Panc1 (cell line): ENCODE measurements around the gene TJP1. TPM values are rescaled to one million over a fixed set of nuclear protein-coding genes. Genes with fewer than 3 reads are reported as not detected.

ENCODE experiments used
- ATAC-seq: fragments of 200-7000 bp; cut with Tn5 transposase; 2 replicates; pipeline ENCODE4 v1.9.1; 2020; ENCODE audit warnings: mild to moderate bottlenecking, moderate library complexity
- BruUV-seq: library from RNA; stranded (reverse); fragments of 400-500 nt; replicated peaks from 2 replicates; lab custom pipeline; 2021; lab: Mats Ljungman, UMichigan
- CTCF ChIA-PET: fragments of 300-600 bp; sonication (Branson Sonifier 250); formaldehyde crosslinking; loops from one replicate; lab custom pipeline; 2022; ENCODE audit warnings: antibody characterized with exemption; lab: Charles Lee
- POLR2A ChIA-PET: fragments of 300-600 bp; sonication (Branson Sonifier 250); formaldehyde crosslinking; loops from one replicate; lab custom pipeline; 2022; ENCODE audit warnings: antibody characterized with exemption; lab: Charles Lee
- DNase-seq: peaks from one replicate; pipeline ENCODE4 v3.0.0-alpha.2; 2010; ENCODE audit warnings: low read depth, low spot score
- H3K27ac ChIP-seq: 2 replicates; pipeline ENCODE4 v1.5.1; 2011; ENCODE audit warnings: mild to moderate bottlenecking, low read length, inconsistent platforms
- H3K27me3 ChIP-seq: fragments of 200-500 bp; sonication (Bioruptor generic); 2 replicates; pipeline ENCODE4 v1.6.0; 2014; ENCODE audit warnings: low read length, inconsistent platforms; ENCODE audit not compliant: control insufficient read depth, insufficient read depth
- H3K36me3 ChIP-seq: fragments of 200-500 bp; sonication (Bioruptor generic); 2 replicates; pipeline ENCODE4 v1.5.1; 2014; ENCODE audit warnings: inconsistent platforms, mild to moderate bottlenecking, low read length, moderate library complexity; ENCODE audit not compliant: control insufficient read depth, insufficient read depth
- H3K4me1 ChIP-seq: 2 replicates; pipeline ENCODE4 v1.5.1; 2011; ENCODE audit warnings: inconsistent platforms, mild to moderate bottlenecking, low read length, moderate library complexity; ENCODE audit not compliant: control insufficient read depth, insufficient read depth
- H3K4me3 ChIP-seq, 2 experiments: 2 replicates each; pipeline ENCODE4 v1.5.1; 2011 to 2012; ENCODE audit warnings: low read depth in 2 of 2, low read length in 2 of 2, mild to moderate bottlenecking in 2 of 2, inconsistent platforms in 1 of 2, moderate library complexity in 1 of 2
- H3K9me3 ChIP-seq: fragments of 200-500 bp; sonication (Bioruptor generic); 2 replicates; pipeline ENCODE4 v1.5.1; 2014; ENCODE audit warnings: low read depth, mild to moderate bottlenecking, inconsistent platforms, low read length, moderate library complexity; ENCODE audit not compliant: control insufficient read depth, insufficient read depth
- POLR2AphosphoS5 ChIP-seq: IDR thresholded peaks from 2 replicates; pipeline ENCODE4 v1.6.1; 2012; ENCODE audit warnings: mild to moderate bottlenecking, low read depth, low read length, moderate library complexity
- SIN3A ChIP-seq: IDR thresholded peaks from 2 replicates; pipeline ENCODE4 v1.6.1; 2012; ENCODE audit warnings: low read depth, mild to moderate bottlenecking, low read length, moderate library complexity, borderline replicate concordance; ENCODE audit not compliant: insufficient read depth
- TCF7L2 ChIP-seq: IDR thresholded peaks from 2 replicates; pipeline ENCODE4 v1.6.1; 2011; ENCODE audit warnings: mild to moderate bottlenecking, low read depth, low read length, inconsistent platforms
- in situ Hi-C: cut with HindIII; loops from 2 replicates; pipeline ENCODE4 v1.10.0; 2016; ENCODE audit warnings: low sequenced_read_pairs, low pct_unique_long_range_greater_than_20kb
- intact Hi-C: fragments of 100-400 bp; cut with micrococcal nuclease; formaldehyde crosslinking; loops from one replicate; pipeline ENCODE4 v1.10.0; 2022; ENCODE audit not compliant: unreplicated experiment
- total RNA-seq: library from RNA; stranded (reverse); gene quantifications from one replicate; pipeline ENCODE4 v1.2.1, GENCODE V29; 2021; ENCODE audit not compliant: unreplicated experiment
- TF ChIP-seq, protein P1 (sequence below), 2 experiments: IDR thresholded peaks; 2 replicates each; pipeline ENCODE4 v1.6.1; 2011 to 2012; ENCODE audit warnings: low read depth in 2 of 2, control low read depth in 1 of 2, low read length in 1 of 2, mild to moderate bottlenecking in 1 of 2, moderate library complexity in 1 of 2; ENCODE audit not compliant: insufficient read depth in 1 of 2
- TF ChIP-seq, protein P2 (sequence below): fragments of 450-650 bp; IDR thresholded peaks from 2 replicates; pipeline ENCODE4 v1.5.1; 2017; ENCODE audit warnings: mild to moderate bottlenecking

The TJP1 gene
- total RNA-seq, 1 experiment from 2014 or later = 79.1 TPM

DNA sequence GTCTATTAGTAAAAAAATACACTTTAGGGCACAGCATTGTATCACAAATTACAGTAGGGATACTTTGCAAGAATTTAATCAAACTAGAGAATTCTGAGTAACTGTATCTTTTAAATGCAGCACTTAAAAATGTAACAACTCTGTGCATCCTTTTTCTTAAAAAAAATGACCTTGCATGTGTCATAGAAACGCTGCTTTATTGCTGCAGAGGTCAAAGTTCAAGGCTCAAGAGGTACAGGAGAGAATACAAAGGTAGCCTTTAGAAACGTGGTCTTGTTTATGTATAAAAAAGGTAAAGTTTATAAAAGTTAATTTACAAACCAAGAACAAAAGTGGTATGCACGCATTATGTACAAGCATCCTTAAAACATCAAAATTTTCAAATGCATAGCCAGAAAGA is 122.0 kb downstream of the TJP1 start:
- DNase-seq (no peak), ATAC-seq (no peak)
- peaks cover 20% of the 10 kb centered on the region for H3K36me3 ChIP-seq
- TSS peak; percentile 77 for BruUV-seq
- intact Hi-C loops (no loop called here), in situ Hi-C loops (no loop called here)
- H3K9me3 ChIP-seq = no peaks in the 10 kb centered on the region
- POLR2A ChIA-PET = no interaction called here
- CTCF ChIA-PET = no interaction called here
- TF ChIP-seq, protein P1, sequence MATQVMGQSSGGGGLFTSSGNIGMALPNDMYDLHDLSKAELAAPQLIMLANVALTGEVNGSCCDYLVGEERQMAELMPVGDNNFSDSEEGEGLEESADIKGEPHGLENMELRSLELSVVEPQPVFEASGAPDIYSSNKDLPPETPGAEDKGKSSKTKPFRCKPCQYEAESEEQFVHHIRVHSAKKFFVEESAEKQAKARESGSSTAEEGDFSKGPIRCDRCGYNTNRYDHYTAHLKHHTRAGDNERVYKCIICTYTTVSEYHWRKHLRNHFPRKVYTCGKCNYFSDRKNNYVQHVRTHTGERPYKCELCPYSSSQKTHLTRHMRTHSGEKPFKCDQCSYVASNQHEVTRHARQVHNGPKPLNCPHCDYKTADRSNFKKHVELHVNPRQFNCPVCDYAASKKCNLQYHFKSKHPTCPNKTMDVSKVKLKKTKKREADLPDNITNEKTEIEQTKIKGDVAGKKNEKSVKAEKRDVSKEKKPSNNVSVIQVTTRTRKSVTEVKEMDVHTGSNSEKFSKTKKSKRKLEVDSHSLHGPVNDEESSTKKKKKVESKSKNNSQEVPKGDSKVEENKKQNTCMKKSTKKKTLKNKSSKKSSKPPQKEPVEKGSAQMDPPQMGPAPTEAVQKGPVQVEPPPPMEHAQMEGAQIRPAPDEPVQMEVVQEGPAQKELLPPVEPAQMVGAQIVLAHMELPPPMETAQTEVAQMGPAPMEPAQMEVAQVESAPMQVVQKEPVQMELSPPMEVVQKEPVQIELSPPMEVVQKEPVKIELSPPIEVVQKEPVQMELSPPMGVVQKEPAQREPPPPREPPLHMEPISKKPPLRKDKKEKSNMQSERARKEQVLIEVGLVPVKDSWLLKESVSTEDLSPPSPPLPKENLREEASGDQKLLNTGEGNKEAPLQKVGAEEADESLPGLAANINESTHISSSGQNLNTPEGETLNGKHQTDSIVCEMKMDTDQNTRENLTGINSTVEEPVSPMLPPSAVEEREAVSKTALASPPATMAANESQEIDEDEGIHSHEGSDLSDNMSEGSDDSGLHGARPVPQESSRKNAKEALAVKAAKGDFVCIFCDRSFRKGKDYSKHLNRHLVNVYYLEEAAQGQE (IDR thresholded peaks at IDR 0.05; ENCODE audit: insufficient read depth in 1 of 2, low read depth in 2 of 2, low read length in 1 of 2) = no peak
- no peak for TF ChIP-seq POLR2AphosphoS5
- TF ChIP-seq SIN3A = no peak
- TF ChIP-seq TCF7L2 = no peak
- TF ChIP-seq, protein P2, sequence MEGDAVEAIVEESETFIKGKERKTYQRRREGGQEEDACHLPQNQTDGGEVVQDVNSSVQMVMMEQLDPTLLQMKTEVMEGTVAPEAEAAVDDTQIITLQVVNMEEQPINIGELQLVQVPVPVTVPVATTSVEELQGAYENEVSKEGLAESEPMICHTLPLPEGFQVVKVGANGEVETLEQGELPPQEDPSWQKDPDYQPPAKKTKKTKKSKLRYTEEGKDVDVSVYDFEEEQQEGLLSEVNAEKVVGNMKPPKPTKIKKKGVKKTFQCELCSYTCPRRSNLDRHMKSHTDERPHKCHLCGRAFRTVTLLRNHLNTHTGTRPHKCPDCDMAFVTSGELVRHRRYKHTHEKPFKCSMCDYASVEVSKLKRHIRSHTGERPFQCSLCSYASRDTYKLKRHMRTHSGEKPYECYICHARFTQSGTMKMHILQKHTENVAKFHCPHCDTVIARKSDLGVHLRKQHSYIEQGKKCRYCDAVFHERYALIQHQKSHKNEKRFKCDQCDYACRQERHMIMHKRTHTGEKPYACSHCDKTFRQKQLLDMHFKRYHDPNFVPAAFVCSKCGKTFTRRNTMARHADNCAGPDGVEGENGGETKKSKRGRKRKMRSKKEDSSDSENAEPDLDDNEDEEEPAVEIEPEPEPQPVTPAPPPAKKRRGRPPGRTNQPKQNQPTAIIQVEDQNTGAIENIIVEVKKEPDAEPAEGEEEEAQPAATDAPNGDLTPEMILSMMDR = no peak
- H3K4me3 ChIP-seq = no peak overlapping the region
- H3K4me1 ChIP-seq = no peaks in the 10 kb centered on the region
- no peak overlapping the region for H3K27ac ChIP-seq
- H3K27me3 ChIP-seq = no peaks in the 10 kb centered on the region

DNA sequence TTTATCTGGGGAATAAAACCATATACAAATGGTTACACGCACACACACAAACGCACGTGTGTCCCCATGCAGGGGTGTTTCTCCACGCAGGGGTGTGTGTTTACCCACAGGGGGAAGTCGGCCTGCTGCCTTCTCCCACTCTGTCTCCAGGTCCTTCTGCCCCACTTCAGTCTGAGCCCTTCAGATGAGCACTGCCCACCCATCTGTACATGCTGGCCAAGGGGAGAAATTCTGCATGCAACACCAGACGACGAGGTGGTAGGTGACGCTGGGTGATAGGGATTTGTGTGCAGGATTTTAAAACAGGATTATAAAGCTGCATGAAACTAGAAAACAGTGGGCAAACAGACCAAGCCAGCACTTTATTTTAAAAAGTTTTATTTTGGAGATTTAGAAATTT is 122.5 kb downstream of the TJP1 start:
- peaks cover 18% of the 10 kb centered on the region for H3K36me3 ChIP-seq
- POLR2A ChIA-PET = no interaction called here
- in situ Hi-C loops (no loop called here), intact Hi-C loops (no loop called here)
- no peak overlapping the region for H3K27ac ChIP-seq
- H3K9me3 ChIP-seq = no peaks in the 10 kb centered on the region
- no peak overlapping the region for H3K4me3 ChIP-seq
- H3K27me3 ChIP-seq = no peaks in the 10 kb centered on the region
- CTCF ChIA-PET = no interaction called here
- DNase-seq (no peak), ATAC-seq (no peak)
- no TSS peak for BruUV-seq
- no peaks in the 10 kb centered on the region for H3K4me1 ChIP-seq
- TF ChIP-seq, protein P2 = no peak
- TF ChIP-seq TCF7L2 = no peak
- TF ChIP-seq, protein P1 (IDR thresholded peaks at IDR 0.05; ENCODE audit: insufficient read depth in 1 of 2, low read depth in 2 of 2, low read length in 1 of 2) = no peak
- TF ChIP-seq SIN3A = no peak
- TF ChIP-seq POLR2AphosphoS5 = no peak
